CD14-positive monocyte (primary cell): ENCODE results near the gene TSSK2. TPM values are rescaled to one million over a fixed set of nuclear protein-coding genes. Genes with fewer than 3 reads are reported as not detected.

ENCODE experiments used
- DNase-seq, 3 donors: peaks; one replicate each; pipeline ENCODE4 v3.0.0-alpha.2; 2011 to 2022
- H2AFZ ChIP-seq: 2 replicates; pipeline ENCODE4 v1.6.0; 2012; ENCODE audit warnings: mild to moderate bottlenecking, low read depth, low read length, inconsistent platforms; ENCODE audit not compliant: insufficient read depth, poor library complexity, severe bottlenecking
- H3K27ac ChIP-seq, 2 donors: 1 replicate in 1 of 2; 2 replicates in 1 of 2; pipeline ENCODE4 v1.5.1; 2012 to 2013; ENCODE audit warnings: low read length in 2 of 2, control low read depth in 1 of 2, inconsistent platforms in 1 of 2, low read depth in 1 of 2, mild to moderate bottlenecking in 1 of 2
- H3K27me3 ChIP-seq, 2 donors: one replicate each; pipeline versions ENCODE4 v1.6.0 to v1.6.1; 2011 to 2013; ENCODE audit warnings: low read length in 2 of 2; ENCODE audit not compliant: control insufficient read depth in 2 of 2, insufficient read depth in 2 of 2
- H3K36me3 ChIP-seq, 2 donors: replicated peaks in 1 of 2; 1 replicate in 1 of 2; 2 replicates in 1 of 2; pipeline versions ENCODE4 v1.5.1 to v1.6.1; 2012 to 2013; ENCODE audit warnings: low read length in 2 of 2, control low read depth in 1 of 2, inconsistent platforms in 1 of 2, mild to moderate bottlenecking in 1 of 2; ENCODE audit not compliant: insufficient read depth in 2 of 2, control insufficient read depth in 1 of 2
- H3K4me1 ChIP-seq, 2 donors: 1 replicate in 1 of 2; 2 replicates in 1 of 2; pipeline versions ENCODE4 v1.5.1 to v1.6.1; 2012 to 2013; ENCODE audit warnings: low read length in 2 of 2, control low read depth in 1 of 2, inconsistent platforms in 1 of 2, mild to moderate bottlenecking in 1 of 2, moderate library complexity in 1 of 2; ENCODE audit not compliant: insufficient read depth in 2 of 2, control insufficient read depth in 1 of 2
- H3K4me2 ChIP-seq: replicated peaks from 2 replicates; pipeline ENCODE3; 2012; ENCODE audit warnings: low read length, moderate library complexity, mild to moderate bottlenecking; ENCODE audit not compliant: poor library complexity, severe bottlenecking; ENCODE audit errors: extremely low read depth
- H3K4me3 ChIP-seq, 3 experiments: fragments of 200-600 bp in 1 of 3; sonication (generic) in 1 of 3; replicated peaks in 1 of 3; 1 replicate in 2 of 3; 2 replicates in 1 of 3; pipeline ENCODE4 v1.5.1; 2011 to 2013; ENCODE audit warnings: low read length in 3 of 3, mild to moderate bottlenecking in 3 of 3, control low read depth in 2 of 3, low read depth in 2 of 3, inconsistent platforms in 1 of 3, moderate library complexity in 1 of 3
- H3K79me2 ChIP-seq: 2 replicates; pipeline ENCODE4 v1.6.0; 2012; ENCODE audit warnings: mild to moderate bottlenecking, control low read depth, inconsistent platforms, low read length, moderate library complexity; ENCODE audit not compliant: insufficient read depth
- H3K9ac ChIP-seq: 2 replicates; pipeline ENCODE4 v1.6.0; 2017; ENCODE audit warnings: low read length, mild to moderate bottlenecking; ENCODE audit not compliant: insufficient read depth, poor library complexity, severe bottlenecking
- H3K9me3 ChIP-seq, 2 donors: replicated peaks in 1 of 2; 1 replicate in 1 of 2; 2 replicates in 1 of 2; pipeline versions ENCODE4 v1.5.1 to v1.6.1; 2012 to 2013; ENCODE audit warnings: low read length in 2 of 2, control low read depth in 1 of 2; ENCODE audit not compliant: control insufficient read depth in 1 of 2, insufficient read depth in 1 of 2
- H4K20me1 ChIP-seq: 2 replicates; pipeline ENCODE4 v1.6.0; 2012; ENCODE audit warnings: mild to moderate bottlenecking, low read length, control low read depth, moderate library complexity; ENCODE audit not compliant: insufficient read depth
- H3K27ac Mint-ChIP-seq, 7 donors: one replicate each; pipeline ENCODE4 v1.8.0; 2020; ENCODE audit warnings: mild to moderate bottlenecking in 7 of 7, mixed read lengths in 7 of 7, moderate library complexity in 6 of 7, inconsistent platforms in 2 of 7
- H3K27me3 Mint-ChIP-seq, 3 donors: one replicate each; pipeline ENCODE4 v1.8.0; 2021 to 2022; ENCODE audit warnings: low read depth in 3 of 3, mild to moderate bottlenecking in 3 of 3, mixed read lengths in 3 of 3, moderate library complexity in 3 of 3, inconsistent platforms in 1 of 3
- H3K36me3 Mint-ChIP-seq, 2 donors: one replicate each; pipeline ENCODE4 v1.8.0; 2020; ENCODE audit warnings: mixed read lengths in 2 of 2, inconsistent platforms in 1 of 2, mild to moderate bottlenecking in 1 of 2
- H3K4me1 Mint-ChIP-seq: one replicate; pipeline ENCODE4 v1.8.0; 2020; ENCODE audit warnings: mild to moderate bottlenecking, mixed read lengths
- H3K4me3 Mint-ChIP-seq, 2 donors: one replicate each; pipeline ENCODE4 v1.8.0; 2020; ENCODE audit warnings: mild to moderate bottlenecking in 2 of 2, mixed read lengths in 2 of 2, moderate library complexity in 1 of 2
- H3K9me3 Mint-ChIP-seq, 7 donors: one replicate each; pipeline ENCODE4 v1.8.0; 2020 to 2022; ENCODE audit warnings: mixed read lengths in 7 of 7, mild to moderate bottlenecking in 6 of 7, moderate library complexity in 6 of 7, inconsistent platforms in 2 of 7
- WGBS: methylation state at CpG from one replicate; pipeline ENCODE4 v1.1.5; 2013; ENCODE audit warnings: missing lambda C conversion rate; ENCODE audit not compliant: insufficient coverage; 5-methylcytosine and 5-hydroxymethylcytosine counted together
- intact Hi-C, 2 donors: fragments of 100-400 bp; cut with micrococcal nuclease; formaldehyde crosslinking; loops; one replicate each; pipeline versions ENCODE4 v1.15.0 to v1.15.1; 2023
- polyA plus RNA-seq, 3 donors: library from polyadenylated mRNA; depleted of rRNA in 1 of 3; unstranded in 2 of 3; stranded (reverse) in 1 of 3; fragments of 300-500 nt in 2 of 3; fragments of >200 nt in 1 of 3; fragmentation: Illumina TruSeq in 2 of 3; gene quantifications; 1 replicate in 2 of 3; 2 replicates in 1 of 3; pipeline ENCODE4 v1.2.3, GENCODE V29; 2012 to 2021
- TF ChIP-seq, protein P1 (sequence below): fragments of 200-600 bp; IDR thresholded peaks from one replicate; pipeline ENCODE4 v1.8.0; 2022; ENCODE audit warnings: antibody characterized with exemption, mild to moderate bottlenecking

The TSSK2 gene
- polyA plus RNA-seq, 3 donors, result 0.04 TPM; not detected in 2

- 6% methylated on average over 56 of the region's 58 CpGs for WGBS
Measured at GRCh38 chr22:19169002-19169946, 38.2 kb downstream of the TSSK2 start.

GRCh38 chr22:19169947-19170318 lies 38.8 kb downstream of the TSSK2 start:
- peaks cover 21 to 48% of the 10 kb centered on the region in 2 donors for H3K27me3 ChIP-seq
- peaks cover 0 to 15% (median 6%) of the 10 kb centered on the region in 7 donors for H3K9me3 Mint-ChIP-seq
- H3K36me3 ChIP-seq, result no peaks in the 10 kb centered on the region
- no peak overlapping the region for H3K27ac Mint-ChIP-seq
- H3K4me3 Mint-ChIP-seq, result peak overlapping the region in 1 of 2 donors; percentile 98
- H3K4me3 ChIP-seq, result no peak overlapping the region
- H3K9me3 ChIP-seq, result peaks cover 0 to 12% of the 10 kb centered on the region in 2 donors
- H3K4me2 ChIP-seq, result no peak overlapping the region
- H3K36me3 Mint-ChIP-seq, result peaks cover 0 to 4% of the 10 kb centered on the region in 2 donors
- no peak overlapping the region for H3K27ac ChIP-seq
- intact Hi-C loops, result no loop called here
- peaks cover 47% of the 10 kb centered on the region for H3K4me1 Mint-ChIP-seq
- H4K20me1 ChIP-seq, result peaks cover 7% of the 10 kb centered on the region
- H2AFZ ChIP-seq, result peak overlapping the region; percentile 66
- peaks cover 24% of the 10 kb centered on the region for H3K79me2 ChIP-seq
- WGBS, result 66% methylated on average over 6 of the region's 7 CpGs
- TF ChIP-seq, protein P1, sequence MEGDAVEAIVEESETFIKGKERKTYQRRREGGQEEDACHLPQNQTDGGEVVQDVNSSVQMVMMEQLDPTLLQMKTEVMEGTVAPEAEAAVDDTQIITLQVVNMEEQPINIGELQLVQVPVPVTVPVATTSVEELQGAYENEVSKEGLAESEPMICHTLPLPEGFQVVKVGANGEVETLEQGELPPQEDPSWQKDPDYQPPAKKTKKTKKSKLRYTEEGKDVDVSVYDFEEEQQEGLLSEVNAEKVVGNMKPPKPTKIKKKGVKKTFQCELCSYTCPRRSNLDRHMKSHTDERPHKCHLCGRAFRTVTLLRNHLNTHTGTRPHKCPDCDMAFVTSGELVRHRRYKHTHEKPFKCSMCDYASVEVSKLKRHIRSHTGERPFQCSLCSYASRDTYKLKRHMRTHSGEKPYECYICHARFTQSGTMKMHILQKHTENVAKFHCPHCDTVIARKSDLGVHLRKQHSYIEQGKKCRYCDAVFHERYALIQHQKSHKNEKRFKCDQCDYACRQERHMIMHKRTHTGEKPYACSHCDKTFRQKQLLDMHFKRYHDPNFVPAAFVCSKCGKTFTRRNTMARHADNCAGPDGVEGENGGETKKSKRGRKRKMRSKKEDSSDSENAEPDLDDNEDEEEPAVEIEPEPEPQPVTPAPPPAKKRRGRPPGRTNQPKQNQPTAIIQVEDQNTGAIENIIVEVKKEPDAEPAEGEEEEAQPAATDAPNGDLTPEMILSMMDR, result no peak
- DNase-seq, result no peak
- peaks cover 47 to 59% (median 54%) of the 10 kb centered on the region in 3 donors for H3K27me3 Mint-ChIP-seq
- peaks cover 46 to 54% of the 10 kb centered on the region in 2 donors for H3K4me1 ChIP-seq
- no peak overlapping the region for H3K9ac ChIP-seq

More at GRCh38 chr22:19169002-19169946, 38.2 kb downstream of the TSSK2 start:
- intact Hi-C loops, result no loop called here
- DNase-seq, result no peak
- TF ChIP-seq, protein P1, result no peak
- Histone ChIP-seq H4K20me1 (peaks cover under 1% of the 10 kb centered on the region), H2AFZ (peak overlapping the region; percentile 66), H3K9me3 (peaks cover 0 to 12% of the 10 kb centered on the region in 2 donors), H3K27me3 (peaks cover 21 to 48% of the 10 kb centered on the region in 2 donors), H3K4me1 (peaks cover 39 to 48% of the 10 kb centered on the region in 2 donors), H3K9ac (peak overlapping the region; percentile 37), H3K4me3 (no peak overlapping the region), H3K36me3 (no peaks in the 10 kb centered on the region), H3K4me2 (no peak overlapping the region), H3K79me2 (peaks cover 24% of the 10 kb centered on the region), H3K27ac (no peak overlapping the region)
- H3K9me3 Mint-ChIP-seq, result peaks cover 0 to 18% (median 9%) of the 10 kb centered on the region in 7 donors
- peak overlapping the region; percentile 67 to 73 for H3K4me3 Mint-ChIP-seq
- H3K36me3 Mint-ChIP-seq, result peaks cover 0 to 4% of the 10 kb centered on the region in 2 donors
- H3K27ac Mint-ChIP-seq, result no peak overlapping the region
- peaks cover 47 to 64% (median 54%) of the 10 kb centered on the region in 3 donors for H3K27me3 Mint-ChIP-seq
- H3K4me1 Mint-ChIP-seq, result peaks cover 40% of the 10 kb centered on the region
